Gastrocnemius medialis (tissue), 4 donors: ENCODE data around the gene PTPN7.

Source experiments
- CTCF ChIP-seq, 5 experiments: fragments of 450-650 bp in 3 of 5; fragments of 200-600 bp in 2 of 5; sonication (generic) in 2 of 5; IDR thresholded peaks in 4 of 5; conservative IDR thresholded peaks in 1 of 5; 1 replicate in 4 of 5; 2 replicates in 1 of 5; pipeline ENCODE4 v1.5.1; 2016 to 2019; ENCODE audit warnings: antibody characterized with exemption in 5 of 5, mild to moderate bottlenecking in 3 of 5, moderate library complexity in 3 of 5
- POLR2A ChIP-seq, 2 donors: fragments of 450-650 bp; IDR thresholded peaks; one replicate each; pipeline ENCODE4 v1.6.1; 2017; ENCODE audit warnings: antibody characterized with exemption in 2 of 2, mild to moderate bottlenecking in 2 of 2, moderate library complexity in 2 of 2

- TF ChIP-seq POLR2A (IDR thresholded peaks at IDR 0.05) = no peak
- TF ChIP-seq CTCF (IDR thresholded peaks at IDR 0.05 in 4 of 5, conservative IDR thresholded peaks at IDR 0.05 in 1 of 5) = no peak
Measured at GRCh38 chr1:202112859-202113689, 47.3 kb downstream of the PTPN7 start.
